ENCODE measurements around the gene TRERF1. TPM values are rescaled to one million over a fixed set of nuclear protein-coding genes. Genes with fewer than 3 reads are reported as not detected.

Gene TRERF1
- total RNA-seq, 1 experiment from 2014 or later, result 0.39 TPM

GRCh38 chr6:42300701-42301100 is 151.0 kb downstream of the TRERF1 start:
- intact Hi-C loops (cut with micrococcal nuclease; ENCODE audit: unreplicated experiment), result no loop called here
- H3K9me3 ChIP-seq, result no peaks in the 10 kb centered on the region
- no TSS peak for BruUV-seq (replicated peaks)
- TF ChIP-seq, protein P1, sequence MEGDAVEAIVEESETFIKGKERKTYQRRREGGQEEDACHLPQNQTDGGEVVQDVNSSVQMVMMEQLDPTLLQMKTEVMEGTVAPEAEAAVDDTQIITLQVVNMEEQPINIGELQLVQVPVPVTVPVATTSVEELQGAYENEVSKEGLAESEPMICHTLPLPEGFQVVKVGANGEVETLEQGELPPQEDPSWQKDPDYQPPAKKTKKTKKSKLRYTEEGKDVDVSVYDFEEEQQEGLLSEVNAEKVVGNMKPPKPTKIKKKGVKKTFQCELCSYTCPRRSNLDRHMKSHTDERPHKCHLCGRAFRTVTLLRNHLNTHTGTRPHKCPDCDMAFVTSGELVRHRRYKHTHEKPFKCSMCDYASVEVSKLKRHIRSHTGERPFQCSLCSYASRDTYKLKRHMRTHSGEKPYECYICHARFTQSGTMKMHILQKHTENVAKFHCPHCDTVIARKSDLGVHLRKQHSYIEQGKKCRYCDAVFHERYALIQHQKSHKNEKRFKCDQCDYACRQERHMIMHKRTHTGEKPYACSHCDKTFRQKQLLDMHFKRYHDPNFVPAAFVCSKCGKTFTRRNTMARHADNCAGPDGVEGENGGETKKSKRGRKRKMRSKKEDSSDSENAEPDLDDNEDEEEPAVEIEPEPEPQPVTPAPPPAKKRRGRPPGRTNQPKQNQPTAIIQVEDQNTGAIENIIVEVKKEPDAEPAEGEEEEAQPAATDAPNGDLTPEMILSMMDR (IDR thresholded peaks at IDR 0.05; ENCODE audit: insufficient read depth in 1 of 2, low read depth in 1 of 2, low read length in 1 of 2, severe bottlenecking in 1 of 2, unreplicated experiment in 1 of 2), result no peak
- CTCF ChIA-PET, result no interaction called here
- Mint-ChIP-seq H3K9me3 (ENCODE audit: unreplicated experiment) (no peaks in the 10 kb centered on the region), H3K27me3 (ENCODE audit: insufficient read depth, unreplicated experiment) (no peaks in the 10 kb centered on the region), H3K4me3 (ENCODE audit: unreplicated experiment) (no peak overlapping the region), H3K36me3 (ENCODE audit: insufficient read depth, unreplicated experiment) (no peaks in the 10 kb centered on the region), H3K27ac (ENCODE audit: unreplicated experiment) (no peak overlapping the region), H3K4me1 (ENCODE audit: low read depth, unreplicated experiment) (peaks cover 6% of the 10 kb centered on the region)
- POLR2A ChIA-PET, result no interaction called here
- H3K4me3 ChIP-seq (ENCODE audit: low read depth, low read length), result no peak overlapping the region
- no peaks in the 10 kb centered on the region for H3K4me1 ChIP-seq
- H3K36me3 ChIP-seq (ENCODE audit: control insufficient read depth, insufficient read depth, low read length), result no peaks in the 10 kb centered on the region
- H3K27me3 ChIP-seq (replicated peaks; ENCODE audit: control insufficient read depth, insufficient read depth, low read length), result no peaks in the 10 kb centered on the region
- DNase-seq, result no peak

DNA sequence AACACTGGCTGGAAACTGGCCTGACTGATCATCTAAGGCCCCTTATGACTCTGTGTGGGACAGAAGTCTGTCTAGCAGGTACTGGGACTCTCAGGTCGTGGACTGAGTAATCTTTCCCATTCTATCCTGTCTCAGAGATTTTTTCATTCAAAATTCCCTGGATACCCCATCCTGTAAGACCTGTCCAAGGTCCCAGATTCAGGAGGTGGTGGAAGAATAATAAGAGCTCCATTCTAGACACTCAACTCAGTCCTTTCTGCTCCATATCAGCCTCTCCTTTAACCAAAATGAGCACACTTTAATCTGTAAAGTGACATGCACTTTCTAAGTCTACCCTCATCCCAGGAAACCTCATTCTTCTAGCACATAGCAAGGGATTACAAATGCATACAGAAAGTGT is 151.5 kb downstream of the TRERF1 start:
- Mint-ChIP-seq H3K36me3 (ENCODE audit: insufficient read depth, unreplicated experiment) (no peaks in the 10 kb centered on the region), H3K27ac (ENCODE audit: unreplicated experiment) (no peak overlapping the region), H3K27me3 (ENCODE audit: insufficient read depth, unreplicated experiment) (no peaks in the 10 kb centered on the region), H3K4me3 (ENCODE audit: unreplicated experiment) (no peak overlapping the region), H3K4me1 (ENCODE audit: low read depth, unreplicated experiment) (peaks cover 6% of the 10 kb centered on the region), H3K9me3 (ENCODE audit: unreplicated experiment) (no peaks in the 10 kb centered on the region)
- no peaks in the 10 kb centered on the region for H3K9me3 ChIP-seq
- no peak for DNase-seq
- no peak overlapping the region for H3K4me3 ChIP-seq (ENCODE audit: low read depth, low read length)
- no peaks in the 10 kb centered on the region for H3K4me1 ChIP-seq
- H3K36me3 ChIP-seq (ENCODE audit: control insufficient read depth, insufficient read depth, low read length), result no peaks in the 10 kb centered on the region
- ChIA-PET CTCF (no interaction called here), POLR2A (no interaction called here)
- BruUV-seq (replicated peaks), result no TSS peak
- no peaks in the 10 kb centered on the region for H3K27me3 ChIP-seq (replicated peaks; ENCODE audit: control insufficient read depth, insufficient read depth, low read length)
- intact Hi-C loops (cut with micrococcal nuclease; ENCODE audit: unreplicated experiment), result no loop called here
- TF ChIP-seq, protein P1 (IDR thresholded peaks at IDR 0.05; ENCODE audit: insufficient read depth in 1 of 2, low read depth in 1 of 2, low read length in 1 of 2, severe bottlenecking in 1 of 2, unreplicated experiment in 1 of 2), result no peak

DNA sequence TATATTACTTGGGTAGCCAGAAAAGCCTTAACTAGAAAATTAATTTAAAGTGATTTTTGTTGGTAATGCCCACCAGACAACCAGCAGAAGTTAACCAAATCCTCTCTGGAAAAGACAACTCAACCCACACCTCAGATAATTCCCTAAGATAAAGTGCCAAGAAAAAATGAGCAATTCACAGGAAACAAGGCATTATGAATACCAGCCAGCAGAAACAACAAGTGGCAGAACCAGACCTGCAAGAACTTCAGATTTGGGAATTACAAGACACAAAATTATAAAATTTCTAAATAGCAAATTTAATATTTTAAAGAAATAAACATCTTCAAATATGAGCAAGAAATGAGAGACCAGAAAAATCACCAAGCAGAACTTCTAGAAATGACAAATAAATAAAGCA is 154.1 kb downstream of the TRERF1 start:
- no TSS peak for BruUV-seq (replicated peaks)
- Mint-ChIP-seq H3K4me3 (ENCODE audit: unreplicated experiment) (no peak overlapping the region), H3K27me3 (ENCODE audit: insufficient read depth, unreplicated experiment) (no peaks in the 10 kb centered on the region), H3K4me1 (ENCODE audit: low read depth, unreplicated experiment) (peaks cover 6% of the 10 kb centered on the region), H3K36me3 (ENCODE audit: insufficient read depth, unreplicated experiment) (no peaks in the 10 kb centered on the region), H3K9me3 (ENCODE audit: unreplicated experiment) (no peaks in the 10 kb centered on the region), H3K27ac (ENCODE audit: unreplicated experiment) (no peak overlapping the region)
- Histone ChIP-seq H3K27me3 (replicated peaks; ENCODE audit: control insufficient read depth, insufficient read depth, low read length) (no peaks in the 10 kb centered on the region), H3K4me1 (no peaks in the 10 kb centered on the region), H3K36me3 (ENCODE audit: control insufficient read depth, insufficient read depth, low read length) (no peaks in the 10 kb centered on the region), H3K9me3 (no peaks in the 10 kb centered on the region), H3K4me3 (ENCODE audit: low read depth, low read length) (no peak overlapping the region)
- ChIA-PET CTCF (no interaction called here), POLR2A (no interaction called here)
- TF ChIP-seq, protein P1 (IDR thresholded peaks at IDR 0.05; ENCODE audit: insufficient read depth in 1 of 2, low read depth in 1 of 2, low read length in 1 of 2, severe bottlenecking in 1 of 2, unreplicated experiment in 1 of 2), result no peak
- intact Hi-C loops (cut with micrococcal nuclease; ENCODE audit: unreplicated experiment), result no loop called here
- no peak for DNase-seq

Data from Caco-2 (cell line).